Neural cell (in vitro differentiated cells): ENCODE measurements around the gene LTBP4. TPM values are rescaled to one million over a fixed set of nuclear protein-coding genes. Genes with fewer than 3 reads are reported as not detected.
A peak's percentile ranks its signal among the peaks of the same experiment; 100 is the strongest.

Experiments
- H2AFZ ChIP-seq: fragments of 200-600, 300-800 bp; sonication (generic), shearing (Covaris generic); 2 replicates; pipeline ENCODE4 v1.6.0; 2014; ENCODE audit warnings: low read depth, mild to moderate bottlenecking, antibody characterized with exemption, low read length, moderate library complexity
- H3F3A ChIP-seq: fragments of 200-600 bp; shearing (Covaris generic); 2 replicates; pipeline ENCODE4 v1.6.1; 2016; ENCODE audit warnings: mild to moderate bottlenecking, moderate library complexity, mixed read lengths, antibody characterized with exemption, low read length; ENCODE audit not compliant: insufficient read depth, poor library complexity, severe bottlenecking
- H3K27ac ChIP-seq: fragments of 200-600, 300-800 bp; sonication (generic), shearing (Covaris generic); 2 replicates; pipeline ENCODE4 v1.5.1; 2014; ENCODE audit warnings: mild to moderate bottlenecking, low read length, moderate library complexity
- H3K27me3 ChIP-seq: fragments of 300-800, 200-600 bp; sonication (generic), shearing (Covaris generic); 2 replicates; pipeline ENCODE4 v1.6.0; 2014; ENCODE audit warnings: mild to moderate bottlenecking, low read depth, low read length, moderate library complexity; ENCODE audit not compliant: insufficient read depth
- H3K36me3 ChIP-seq: fragments of 300-800, 200-600 bp; sonication (generic), shearing (Covaris generic); 2 replicates; pipeline ENCODE4 v1.5.1; 2014; ENCODE audit warnings: mild to moderate bottlenecking, antibody characterized with exemption, low read length, moderate library complexity; ENCODE audit not compliant: insufficient read depth
- H3K4me2 ChIP-seq: fragments of 300-800, 200-600 bp; sonication (generic), shearing (Covaris generic); 2 replicates; pipeline ENCODE4 v1.6.0; 2014; ENCODE audit warnings: mild to moderate bottlenecking, low read length
- H3K4me3 ChIP-seq: fragments of 300-800, 200-600 bp; sonication (generic), shearing (Covaris generic); 2 replicates; pipeline ENCODE4 v1.5.1; 2014; ENCODE audit warnings: mild to moderate bottlenecking, low read length, moderate library complexity
- H3K79me2 ChIP-seq: fragments of 200-600 bp; shearing (Covaris generic); replicated peaks from 2 replicates; pipeline ENCODE4 v1.6.0; 2014; ENCODE audit warnings: mild to moderate bottlenecking, low read length, moderate library complexity; ENCODE audit not compliant: insufficient read depth
- H3K9ac ChIP-seq: fragments of 300-800, 200-600 bp; sonication (generic), shearing (Covaris generic); 2 replicates; pipeline ENCODE4 v1.6.1; 2016; ENCODE audit warnings: mild to moderate bottlenecking, low read length, mixed read lengths
- H3K9me2 ChIP-seq: fragments of 200-600 bp; shearing (Covaris generic); 2 replicates; pipeline ENCODE4 v1.6.1; 2016; ENCODE audit warnings: mild to moderate bottlenecking, low read length, mixed read lengths; ENCODE audit not compliant: insufficient read depth
- H3K9me3 ChIP-seq: fragments of 200-600, 300-800 bp; sonication (generic), shearing (Covaris generic); 2 replicates; pipeline ENCODE4 v1.6.1; 2016; ENCODE audit warnings: mild to moderate bottlenecking, mixed run types, low read length, moderate library complexity, mixed read lengths
- H4K20me1 ChIP-seq: fragments of 200-600 bp; shearing (Covaris generic); 2 replicates; pipeline ENCODE4 v1.6.1; 2016; ENCODE audit warnings: mild to moderate bottlenecking, mixed run types; ENCODE audit not compliant: insufficient read depth
- EZH2 ChIP-seq: fragments of 200-600, 300-800 bp; shearing (Covaris generic), sonication (generic); IDR thresholded peaks from 2 replicates; pipeline ENCODE4 v1.6.1; 2014; ENCODE audit warnings: antibody characterized with exemption, low read length, borderline replicate concordance, mild to moderate bottlenecking; ENCODE audit not compliant: insufficient read depth, poor library complexity, severe bottlenecking
- MXI1 ChIP-seq: fragments of 450-650 bp; conservative IDR thresholded peaks from 2 replicates; pipeline ENCODE4 v1.6.1; 2014; ENCODE audit warnings: antibody characterized with exemption, mild to moderate bottlenecking; ENCODE audit not compliant: poor library complexity, severe bottlenecking
- POLR2AphosphoS5 ChIP-seq: IDR thresholded peaks from 2 replicates; pipeline ENCODE4 v1.6.1; 2012
- RAD21 ChIP-seq: fragments of 450-650 bp; conservative IDR thresholded peaks from 2 replicates; pipeline ENCODE4 v1.6.1; 2014; ENCODE audit warnings: antibody characterized with exemption, mild to moderate bottlenecking, moderate library complexity
- SMC3 ChIP-seq: fragments of 450-650 bp; conservative IDR thresholded peaks from 2 replicates; pipeline ENCODE4 v1.6.1; 2014; ENCODE audit warnings: antibody characterized with exemption, mild to moderate bottlenecking, moderate library complexity; ENCODE audit not compliant: poor library complexity
- TAF1 ChIP-seq: IDR thresholded peaks from 2 replicates; pipeline ENCODE4 v1.6.1; 2012; ENCODE audit warnings: low read depth
- polyA minus RNA-seq: library from RNA; depleted of rRNA, polyadenylated mRNA; stranded (reverse); fragments of >200 nt; gene quantifications from 2 replicates; pipeline ENCODE4 v1.2.3, GENCODE V29; 2014
- polyA plus RNA-seq: library from polyadenylated mRNA; depleted of rRNA; stranded (reverse); fragments of >200 nt; gene quantifications from 2 replicates; pipeline ENCODE4 v1.2.3, GENCODE V29; 2014
- TF ChIP-seq, protein P1 (sequence below): IDR thresholded peaks from 2 replicates; pipeline ENCODE4 v1.6.1; 2012; ENCODE audit warnings: borderline replicate concordance
- TF ChIP-seq, protein P2 (sequence below): fragments of 450-650 bp; IDR thresholded peaks from 2 replicates; pipeline ENCODE4 v1.5.1; 2014; ENCODE audit warnings: antibody characterized with exemption, mild to moderate bottlenecking, moderate library complexity; ENCODE audit not compliant: poor library complexity, severe bottlenecking

Gene LTBP4, protein sequence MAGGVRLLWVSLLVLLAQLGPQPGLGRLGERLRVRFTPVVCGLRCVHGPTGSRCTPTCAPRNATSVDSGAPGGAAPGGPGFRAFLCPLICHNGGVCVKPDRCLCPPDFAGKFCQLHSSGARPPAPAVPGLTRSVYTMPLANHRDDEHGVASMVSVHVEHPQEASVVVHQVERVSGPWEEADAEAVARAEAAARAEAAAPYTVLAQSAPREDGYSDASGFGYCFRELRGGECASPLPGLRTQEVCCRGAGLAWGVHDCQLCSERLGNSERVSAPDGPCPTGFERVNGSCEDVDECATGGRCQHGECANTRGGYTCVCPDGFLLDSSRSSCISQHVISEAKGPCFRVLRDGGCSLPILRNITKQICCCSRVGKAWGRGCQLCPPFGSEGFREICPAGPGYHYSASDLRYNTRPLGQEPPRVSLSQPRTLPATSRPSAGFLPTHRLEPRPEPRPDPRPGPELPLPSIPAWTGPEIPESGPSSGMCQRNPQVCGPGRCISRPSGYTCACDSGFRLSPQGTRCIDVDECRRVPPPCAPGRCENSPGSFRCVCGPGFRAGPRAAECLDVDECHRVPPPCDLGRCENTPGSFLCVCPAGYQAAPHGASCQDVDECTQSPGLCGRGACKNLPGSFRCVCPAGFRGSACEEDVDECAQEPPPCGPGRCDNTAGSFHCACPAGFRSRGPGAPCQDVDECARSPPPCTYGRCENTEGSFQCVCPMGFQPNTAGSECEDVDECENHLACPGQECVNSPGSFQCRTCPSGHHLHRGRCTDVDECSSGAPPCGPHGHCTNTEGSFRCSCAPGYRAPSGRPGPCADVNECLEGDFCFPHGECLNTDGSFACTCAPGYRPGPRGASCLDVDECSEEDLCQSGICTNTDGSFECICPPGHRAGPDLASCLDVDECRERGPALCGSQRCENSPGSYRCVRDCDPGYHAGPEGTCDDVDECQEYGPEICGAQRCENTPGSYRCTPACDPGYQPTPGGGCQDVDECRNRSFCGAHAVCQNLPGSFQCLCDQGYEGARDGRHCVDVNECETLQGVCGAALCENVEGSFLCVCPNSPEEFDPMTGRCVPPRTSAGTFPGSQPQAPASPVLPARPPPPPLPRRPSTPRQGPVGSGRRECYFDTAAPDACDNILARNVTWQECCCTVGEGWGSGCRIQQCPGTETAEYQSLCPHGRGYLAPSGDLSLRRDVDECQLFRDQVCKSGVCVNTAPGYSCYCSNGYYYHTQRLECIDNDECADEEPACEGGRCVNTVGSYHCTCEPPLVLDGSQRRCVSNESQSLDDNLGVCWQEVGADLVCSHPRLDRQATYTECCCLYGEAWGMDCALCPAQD (N-terminal part only)
- polyA plus RNA-seq, result 55.6 and 59.7 TPM in 2 replicates
- polyA minus RNA-seq, result 47.0 and 49.8 TPM in 2 replicates

DNA sequence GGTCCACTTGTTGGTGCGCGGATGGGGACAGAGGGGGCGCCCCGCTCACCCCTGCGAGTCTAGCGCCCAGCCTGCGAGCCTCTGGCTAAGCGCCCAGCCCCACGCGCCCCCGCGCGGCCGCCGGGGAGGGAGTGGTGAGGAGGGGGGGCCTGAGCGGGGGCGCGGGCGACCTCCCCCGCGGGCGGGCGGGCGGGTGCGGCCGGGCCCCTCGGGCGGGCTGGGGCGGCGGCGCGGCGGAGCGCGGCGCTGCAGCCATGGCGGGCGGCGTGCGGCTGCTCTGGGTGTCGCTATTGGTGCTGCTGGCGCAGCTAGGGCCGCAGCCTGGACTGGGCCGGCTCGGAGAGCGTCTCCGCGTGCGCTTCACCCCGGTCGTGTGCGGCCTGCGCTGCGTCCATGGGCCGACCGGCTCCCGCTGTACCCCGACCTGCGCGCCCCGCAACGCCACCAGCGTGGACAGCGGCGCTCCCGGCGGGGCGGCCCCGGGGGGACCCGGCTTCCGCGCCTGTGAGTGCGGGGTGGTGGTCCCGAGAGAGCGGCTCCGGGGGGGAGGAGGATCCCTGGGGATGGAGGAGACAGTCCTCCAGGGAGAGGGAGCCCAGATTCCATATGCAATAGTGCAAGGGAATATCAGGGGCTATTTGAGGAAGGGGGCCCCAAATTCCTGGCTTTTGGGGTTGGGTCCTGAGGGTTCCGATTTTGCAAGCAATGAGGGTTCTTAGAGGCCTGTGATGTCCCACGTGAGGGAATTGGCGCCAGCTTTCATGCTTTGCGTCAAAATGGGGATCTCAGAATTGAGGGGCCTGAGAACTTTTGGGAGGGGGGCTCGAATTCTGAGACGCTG lies at the start of gene LTBP4:
Gene LTBP4, plus strand, starts transcription at position 236 of the 841 bp plus-strand sequence. Its CDS starts 19 bp downstream, at position 255.
- TF ChIP-seq TAF1 (no peak), EZH2 (no peak), MXI1 (no peak)
- TF ChIP-seq, protein P1, sequence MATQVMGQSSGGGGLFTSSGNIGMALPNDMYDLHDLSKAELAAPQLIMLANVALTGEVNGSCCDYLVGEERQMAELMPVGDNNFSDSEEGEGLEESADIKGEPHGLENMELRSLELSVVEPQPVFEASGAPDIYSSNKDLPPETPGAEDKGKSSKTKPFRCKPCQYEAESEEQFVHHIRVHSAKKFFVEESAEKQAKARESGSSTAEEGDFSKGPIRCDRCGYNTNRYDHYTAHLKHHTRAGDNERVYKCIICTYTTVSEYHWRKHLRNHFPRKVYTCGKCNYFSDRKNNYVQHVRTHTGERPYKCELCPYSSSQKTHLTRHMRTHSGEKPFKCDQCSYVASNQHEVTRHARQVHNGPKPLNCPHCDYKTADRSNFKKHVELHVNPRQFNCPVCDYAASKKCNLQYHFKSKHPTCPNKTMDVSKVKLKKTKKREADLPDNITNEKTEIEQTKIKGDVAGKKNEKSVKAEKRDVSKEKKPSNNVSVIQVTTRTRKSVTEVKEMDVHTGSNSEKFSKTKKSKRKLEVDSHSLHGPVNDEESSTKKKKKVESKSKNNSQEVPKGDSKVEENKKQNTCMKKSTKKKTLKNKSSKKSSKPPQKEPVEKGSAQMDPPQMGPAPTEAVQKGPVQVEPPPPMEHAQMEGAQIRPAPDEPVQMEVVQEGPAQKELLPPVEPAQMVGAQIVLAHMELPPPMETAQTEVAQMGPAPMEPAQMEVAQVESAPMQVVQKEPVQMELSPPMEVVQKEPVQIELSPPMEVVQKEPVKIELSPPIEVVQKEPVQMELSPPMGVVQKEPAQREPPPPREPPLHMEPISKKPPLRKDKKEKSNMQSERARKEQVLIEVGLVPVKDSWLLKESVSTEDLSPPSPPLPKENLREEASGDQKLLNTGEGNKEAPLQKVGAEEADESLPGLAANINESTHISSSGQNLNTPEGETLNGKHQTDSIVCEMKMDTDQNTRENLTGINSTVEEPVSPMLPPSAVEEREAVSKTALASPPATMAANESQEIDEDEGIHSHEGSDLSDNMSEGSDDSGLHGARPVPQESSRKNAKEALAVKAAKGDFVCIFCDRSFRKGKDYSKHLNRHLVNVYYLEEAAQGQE, result no peak
- H3K4me3 ChIP-seq, result peak within 1 kb of the TSS; percentile 51
- H3K36me3 ChIP-seq, result no peaks in the 10 kb centered on the region
- no peaks in the 10 kb centered on the region for H3K79me2 ChIP-seq
- no peaks in the 10 kb centered on the region for H4K20me1 ChIP-seq
- H3F3A ChIP-seq, result peaks cover 4% of the 10 kb centered on the region
- H3K4me2 ChIP-seq, result no peak within 1 kb of the TSS
- H3K9me2 ChIP-seq, result no peaks in the 10 kb centered on the region
- H3K9ac ChIP-seq, result peak within 1 kb of the TSS; percentile 27
- H3K27me3 ChIP-seq, result peaks cover 47% of the 10 kb centered on the region
- H2AFZ ChIP-seq, result no peak within 1 kb of the TSS
- no peak within 1 kb of the TSS for H3K27ac ChIP-seq
- H3K9me3 ChIP-seq, result no peaks in the 10 kb centered on the region

DNA sequence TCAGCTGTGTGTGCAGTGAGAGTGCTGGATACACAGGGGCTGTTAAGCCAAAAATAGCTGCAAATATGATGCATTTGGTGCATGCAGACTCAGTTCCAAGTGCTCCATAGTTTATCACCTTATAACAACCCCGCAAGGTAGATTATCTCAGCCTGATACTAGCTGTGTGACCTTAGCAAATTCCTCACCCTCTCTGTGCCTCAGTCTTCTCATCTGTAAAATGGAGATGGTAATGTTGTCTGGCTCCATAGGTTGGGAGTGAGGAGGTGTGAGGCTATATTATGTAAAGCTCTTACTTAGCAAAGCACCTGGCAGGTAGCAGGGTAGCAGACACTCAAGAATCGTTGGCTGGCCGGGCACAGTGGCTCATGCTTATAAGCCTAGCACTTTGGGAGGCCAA lies 48.3 kb upstream of the LTBP4 start:
- H2AFZ ChIP-seq, result no peak overlapping the region
- TF ChIP-seq POLR2AphosphoS5 (no peak), SMC3 (no peak), RAD21 (no peak)
- TF ChIP-seq, protein P1, result no peak
- TF ChIP-seq, protein P2, sequence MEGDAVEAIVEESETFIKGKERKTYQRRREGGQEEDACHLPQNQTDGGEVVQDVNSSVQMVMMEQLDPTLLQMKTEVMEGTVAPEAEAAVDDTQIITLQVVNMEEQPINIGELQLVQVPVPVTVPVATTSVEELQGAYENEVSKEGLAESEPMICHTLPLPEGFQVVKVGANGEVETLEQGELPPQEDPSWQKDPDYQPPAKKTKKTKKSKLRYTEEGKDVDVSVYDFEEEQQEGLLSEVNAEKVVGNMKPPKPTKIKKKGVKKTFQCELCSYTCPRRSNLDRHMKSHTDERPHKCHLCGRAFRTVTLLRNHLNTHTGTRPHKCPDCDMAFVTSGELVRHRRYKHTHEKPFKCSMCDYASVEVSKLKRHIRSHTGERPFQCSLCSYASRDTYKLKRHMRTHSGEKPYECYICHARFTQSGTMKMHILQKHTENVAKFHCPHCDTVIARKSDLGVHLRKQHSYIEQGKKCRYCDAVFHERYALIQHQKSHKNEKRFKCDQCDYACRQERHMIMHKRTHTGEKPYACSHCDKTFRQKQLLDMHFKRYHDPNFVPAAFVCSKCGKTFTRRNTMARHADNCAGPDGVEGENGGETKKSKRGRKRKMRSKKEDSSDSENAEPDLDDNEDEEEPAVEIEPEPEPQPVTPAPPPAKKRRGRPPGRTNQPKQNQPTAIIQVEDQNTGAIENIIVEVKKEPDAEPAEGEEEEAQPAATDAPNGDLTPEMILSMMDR, result no peak
- H3K79me2 ChIP-seq, result no peaks in the 10 kb centered on the region
- no peaks in the 10 kb centered on the region for H3F3A ChIP-seq
- no peak overlapping the region for H3K4me2 ChIP-seq
- no peaks in the 10 kb centered on the region for H3K36me3 ChIP-seq
- no peaks in the 10 kb centered on the region for H4K20me1 ChIP-seq
- H3K9ac ChIP-seq, result no peak overlapping the region
- H3K4me3 ChIP-seq, result no peak overlapping the region
- no peaks in the 10 kb centered on the region for H3K9me2 ChIP-seq
- H3K9me3 ChIP-seq, result no peaks in the 10 kb centered on the region
- no peak overlapping the region for H3K27ac ChIP-seq
- peaks cover 27% of the 10 kb centered on the region for H3K27me3 ChIP-seq
